Activated CD4-positive, alpha-beta memory T cell treated with anti-CD3 and anti-CD28 coated beads, Interleukin-2, amount 10 ng/mL, durations not matched to agents 7 days and 5 days (primary cell): ENCODE data around the gene UTP4. TPM values are rescaled to one million over a fixed set of nuclear protein-coding genes. Genes with fewer than 3 reads are reported as not detected.

Source experiments
- CTCF ChIA-PET: fragments of 350-600 bp; sonication (Branson Sonifier 250); formaldehyde crosslinking; loops from one replicate; lab custom pipeline; 2021; ENCODE audit warnings: antibody characterized with exemption, inconsistent platforms; lab: Charles Lee
- POLR2A ChIA-PET: fragments of 350-600 bp; sonication (Branson Sonifier 250); formaldehyde crosslinking; loops from one replicate; lab custom pipeline; 2021; ENCODE audit warnings: antibody characterized with exemption; lab: Charles Lee
- DNase-seq: peaks from one replicate; pipeline ENCODE4 v3.0.0-alpha.2; 2020
- H3K27ac Mint-ChIP-seq: one replicate; pipeline ENCODE4 v1.8.0; 2021; ENCODE audit warnings: mild to moderate bottlenecking, mixed read lengths
- H3K27me3 Mint-ChIP-seq: one replicate; pipeline ENCODE4 v1.8.0; 2021; ENCODE audit warnings: mixed read lengths
- H3K36me3 Mint-ChIP-seq: one replicate; pipeline ENCODE4 v1.8.0; 2021; ENCODE audit warnings: low read depth, mixed read lengths
- H3K4me1 Mint-ChIP-seq: one replicate; pipeline ENCODE4 v1.8.0; 2021; ENCODE audit warnings: mixed read lengths
- H3K4me3 Mint-ChIP-seq: one replicate; pipeline ENCODE4 v1.8.0; 2021; ENCODE audit warnings: mild to moderate bottlenecking, mixed read lengths
- H3K9me3 Mint-ChIP-seq: one replicate; pipeline ENCODE4 v1.8.0; 2021; ENCODE audit warnings: mixed read lengths
- total RNA-seq, 2 experiments: library from RNA; stranded (reverse); gene quantifications; one replicate each; pipeline ENCODE4 v1.2.3, GENCODE V29; 2021

The UTP4 gene
- total RNA-seq, 2 experiments from 2014 or later = 39.7 to 48.7 TPM

- Mint-ChIP-seq H3K27ac (peak overlapping the region; percentile 82), H3K9me3 (no peaks in the 10 kb centered on the region), H3K36me3 (peaks cover 16% of the 10 kb centered on the region), H3K27me3 (no peaks in the 10 kb centered on the region), H3K4me3 (peak overlapping the region; percentile 82), H3K4me1 (peaks cover 46% of the 10 kb centered on the region)
- ChIA-PET CTCF (interaction anchor here (0.8 to 2.8 kb wide), 7 partner anchors 8 to 924 kb away, joined by 3 to 10 read pairs (median 6); partner anchors contain the start of gene SLC7A6), POLR2A (interaction anchor here (0.6 to 3.8 kb wide), 7 partner anchors 9 to 146 kb away, joined by 3 to 33 read pairs (median 4); partner anchors contain the start of genes CHTF8, UTP4 and VPS4A)
- DNase-seq = no peak
Observed at GRCh38 chr16:69188716-69189115, 56.3 kb downstream of the UTP4 start.

DNA sequence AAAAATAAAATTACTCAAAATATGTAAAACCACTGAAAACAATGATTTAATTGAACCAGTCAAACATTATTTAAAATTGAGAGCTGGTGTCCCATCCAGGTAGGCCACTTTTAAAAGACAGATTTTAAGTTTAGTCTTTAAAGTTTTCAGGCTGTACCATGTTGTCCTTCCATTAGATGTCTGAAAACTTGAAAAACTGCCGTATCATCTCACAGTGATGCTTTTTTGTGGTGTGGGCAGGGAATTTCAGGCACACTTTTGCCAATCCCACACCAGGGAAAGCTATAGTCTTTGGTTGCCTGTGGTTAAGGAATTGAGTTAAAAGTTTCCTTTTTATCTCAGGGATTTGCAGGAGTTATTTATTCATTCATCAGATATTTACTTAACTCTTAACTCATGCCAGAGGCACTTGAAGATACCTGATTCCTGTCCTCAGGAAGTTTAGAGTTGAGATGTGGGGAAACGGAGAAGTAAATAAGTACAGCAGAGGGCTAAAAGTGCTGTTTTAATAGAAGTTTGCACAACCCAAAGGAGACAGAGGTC, 57.7 kb downstream of the UTP4 start:
- no peak for DNase-seq
- Mint-ChIP-seq H3K9me3 (no peaks in the 10 kb centered on the region), H3K4me1 (peaks cover 39% of the 10 kb centered on the region), H3K27ac (no peak overlapping the region), H3K4me3 (no peak overlapping the region), H3K27me3 (no peaks in the 10 kb centered on the region), H3K36me3 (peaks cover 16% of the 10 kb centered on the region)
- ChIA-PET POLR2A (no interaction called here), CTCF (interaction anchor here (0.6 to 2.8 kb wide), 2 partner anchors 40 to 69 kb away, joined by 3 to 8 read pairs; no protein-coding TSS in a partner anchor)

DNA sequence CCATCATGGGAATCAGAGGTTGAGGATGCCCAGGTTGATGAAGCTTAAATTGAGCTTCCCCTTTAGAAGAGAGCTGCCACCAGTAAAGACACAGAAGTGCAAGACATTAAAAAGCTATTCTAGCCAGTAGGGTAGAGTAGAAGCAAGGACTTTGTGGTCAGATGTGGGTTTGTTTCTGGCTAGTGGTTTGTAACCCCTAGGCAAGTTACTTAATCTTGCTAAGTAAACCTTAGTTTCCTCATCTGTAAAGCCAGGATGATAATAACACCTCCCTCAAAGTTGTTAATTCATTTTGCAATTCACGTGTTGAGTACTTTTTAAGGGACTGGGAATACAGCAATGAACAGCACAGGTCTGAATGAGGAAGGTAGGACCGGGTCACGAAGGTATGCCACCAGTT, 58.1 kb downstream of the UTP4 start:
- Mint-ChIP-seq H3K36me3 (peaks cover 16% of the 10 kb centered on the region), H3K27me3 (no peaks in the 10 kb centered on the region), H3K27ac (no peak overlapping the region), H3K9me3 (no peaks in the 10 kb centered on the region), H3K4me3 (no peak overlapping the region), H3K4me1 (peaks cover 39% of the 10 kb centered on the region)
- POLR2A ChIA-PET = no interaction called here
- CTCF ChIA-PET = interaction anchor here (2.8 kb wide), 1 partner anchor 41 kb away, joined by 8 read pairs; no protein-coding TSS in a partner anchor
- peak; percentile 23 for DNase-seq

DNA sequence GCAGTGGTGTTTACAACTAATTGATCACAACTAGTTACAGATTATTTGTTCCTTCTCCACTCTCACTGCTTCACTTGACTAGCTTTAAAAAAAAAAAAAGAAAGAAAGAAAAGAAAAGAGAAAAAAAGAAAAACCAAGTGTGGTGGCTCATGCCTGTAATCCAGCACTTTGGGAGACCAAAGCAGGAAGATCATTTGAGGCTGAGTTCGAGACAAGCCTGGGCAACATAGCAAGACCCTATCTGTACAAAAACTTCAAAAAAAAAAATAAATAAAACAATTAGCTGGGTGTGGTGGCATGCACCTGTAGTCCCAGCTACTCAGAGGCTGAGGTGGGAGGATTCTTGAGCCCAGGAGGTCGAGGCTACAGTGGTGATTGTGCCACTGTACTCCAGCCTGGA, 58.7 kb downstream of the UTP4 start:
- H3K4me3 Mint-ChIP-seq = no peak overlapping the region
- no peak overlapping the region for H3K27ac Mint-ChIP-seq
- peaks cover 36% of the 10 kb centered on the region for H3K4me1 Mint-ChIP-seq
- H3K9me3 Mint-ChIP-seq = no peaks in the 10 kb centered on the region
- peaks cover 16% of the 10 kb centered on the region for H3K36me3 Mint-ChIP-seq
- CTCF ChIA-PET = interaction anchor here (2.8 kb wide), 1 partner anchor 41 kb away, joined by 8 read pairs; no protein-coding TSS in a partner anchor
- POLR2A ChIA-PET = no interaction called here
- no peak for DNase-seq
- H3K27me3 Mint-ChIP-seq = no peaks in the 10 kb centered on the region

GRCh38 chr16:69193855-69194254, 61.4 kb downstream of the UTP4 start:
- no peaks in the 10 kb centered on the region for H3K9me3 Mint-ChIP-seq
- peaks cover 10% of the 10 kb centered on the region for H3K36me3 Mint-ChIP-seq
- no peak overlapping the region for H3K4me3 Mint-ChIP-seq
- H3K4me1 Mint-ChIP-seq = peaks cover 23% of the 10 kb centered on the region
- no peak overlapping the region for H3K27ac Mint-ChIP-seq
- H3K27me3 Mint-ChIP-seq = no peaks in the 10 kb centered on the region
- CTCF ChIA-PET = no interaction called here
- POLR2A ChIA-PET = no interaction called here
- no peak for DNase-seq

DNA sequence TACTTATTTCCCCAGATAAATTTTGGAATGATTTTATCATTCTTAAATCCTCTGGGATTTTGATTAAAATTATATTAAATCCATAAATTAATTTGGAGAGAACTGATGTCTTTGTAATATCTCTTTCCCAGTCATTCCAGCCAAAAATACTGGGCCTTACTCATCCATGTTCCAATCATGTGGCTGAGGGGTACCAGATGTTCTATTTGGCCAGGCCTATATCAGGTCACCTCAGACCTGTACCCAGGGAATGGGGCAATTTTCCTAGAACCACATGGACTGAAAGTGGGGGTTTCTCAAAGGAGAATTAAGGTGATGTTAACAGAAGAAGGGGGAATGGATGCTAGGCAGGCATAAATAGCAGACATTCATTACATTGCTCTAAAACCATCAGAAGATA, 62.0 kb downstream of the UTP4 start:
- H3K27ac Mint-ChIP-seq = no peak overlapping the region
- no peak for DNase-seq
- POLR2A ChIA-PET = no interaction called here
- H3K27me3 Mint-ChIP-seq = no peaks in the 10 kb centered on the region
- H3K9me3 Mint-ChIP-seq = no peaks in the 10 kb centered on the region
- CTCF ChIA-PET = no interaction called here
- peaks cover 19% of the 10 kb centered on the region for H3K4me1 Mint-ChIP-seq
- H3K36me3 Mint-ChIP-seq = peaks cover 10% of the 10 kb centered on the region
- no peak overlapping the region for H3K4me3 Mint-ChIP-seq

DNA sequence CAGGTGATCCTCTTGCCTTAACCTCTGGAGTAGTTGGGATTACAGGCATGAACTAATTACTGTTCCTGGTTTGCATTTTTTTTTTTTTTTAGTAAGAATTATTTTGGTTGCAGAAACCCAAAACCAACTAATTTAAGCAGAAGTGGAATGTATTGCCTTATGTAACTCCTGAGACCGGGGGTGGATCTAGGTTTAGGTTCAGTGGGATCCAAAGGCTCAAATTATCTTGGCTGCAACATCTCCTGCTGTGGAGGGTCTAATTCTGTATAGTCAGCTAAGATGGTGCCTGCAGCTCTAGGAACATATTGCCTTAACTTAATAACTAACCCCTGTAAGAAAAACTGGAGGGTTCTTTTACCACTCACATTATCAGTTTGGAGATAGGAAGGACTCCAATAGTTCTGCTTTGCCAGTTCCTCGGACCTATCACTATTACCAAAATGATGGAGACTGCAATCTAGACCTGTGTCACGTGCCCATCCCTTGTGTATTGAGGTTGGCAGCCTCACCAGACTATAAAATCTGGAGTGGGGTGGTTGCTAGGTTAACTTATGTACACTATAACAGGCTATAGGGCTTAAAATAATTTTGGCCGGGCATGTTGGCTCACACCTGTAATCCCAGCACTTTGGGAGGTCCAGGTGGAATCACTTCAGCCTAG, 63.0 kb downstream of the UTP4 start:
- ChIA-PET CTCF (no interaction called here), POLR2A (interaction anchor here (0.5 kb wide), 1 partner anchor 162 kb away, joined by 3 read pairs; no protein-coding TSS in a partner anchor)
- Mint-ChIP-seq H3K9me3 (no peaks in the 10 kb centered on the region), H3K4me3 (no peak overlapping the region), H3K36me3 (peaks cover 6% of the 10 kb centered on the region), H3K27ac (no peak overlapping the region), H3K27me3 (no peaks in the 10 kb centered on the region), H3K4me1 (peaks cover 9% of the 10 kb centered on the region)
- no peak for DNase-seq

GRCh38 chr16:69197573-69197972, 65.1 kb downstream of the UTP4 start:
- Mint-ChIP-seq H3K4me3 (no peak overlapping the region), H3K4me1 (peaks cover 3% of the 10 kb centered on the region), H3K36me3 (no peaks in the 10 kb centered on the region), H3K27me3 (no peaks in the 10 kb centered on the region), H3K27ac (no peak overlapping the region), H3K9me3 (no peaks in the 10 kb centered on the region)
- ChIA-PET CTCF (no interaction called here), POLR2A (interaction anchor here (1.5 kb wide), 1 partner anchor 14 kb away, joined by 3 read pairs; no protein-coding TSS in a partner anchor)
- no peak for DNase-seq

DNA sequence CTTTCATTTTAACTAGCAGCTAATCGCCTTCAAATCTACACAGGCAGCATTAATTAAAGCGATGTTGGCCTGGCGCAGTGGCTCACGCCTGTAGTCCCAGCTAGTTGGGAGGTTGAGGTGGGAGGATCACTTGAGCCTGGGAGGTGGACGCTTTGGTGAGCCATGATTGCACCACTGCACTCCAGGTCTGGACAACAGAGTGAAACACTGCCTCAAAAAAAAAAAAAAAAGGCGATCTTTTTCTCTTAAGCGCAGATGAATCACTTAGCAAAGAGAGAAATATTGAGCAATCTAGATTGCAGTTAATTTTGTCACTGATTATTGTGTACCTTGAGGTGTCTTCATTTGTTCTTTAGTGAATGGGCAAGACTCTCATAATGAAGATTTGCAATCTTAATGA, 66.9 kb downstream of the UTP4 start:
- peaks cover 6% of the 10 kb centered on the region for H3K4me1 Mint-ChIP-seq
- no peaks in the 10 kb centered on the region for H3K9me3 Mint-ChIP-seq
- ChIA-PET POLR2A (no interaction called here), CTCF (no interaction called here)
- no peak overlapping the region for H3K4me3 Mint-ChIP-seq
- H3K27ac Mint-ChIP-seq = no peak overlapping the region
- no peaks in the 10 kb centered on the region for H3K27me3 Mint-ChIP-seq
- no peak for DNase-seq
- H3K36me3 Mint-ChIP-seq = no peaks in the 10 kb centered on the region

DNA sequence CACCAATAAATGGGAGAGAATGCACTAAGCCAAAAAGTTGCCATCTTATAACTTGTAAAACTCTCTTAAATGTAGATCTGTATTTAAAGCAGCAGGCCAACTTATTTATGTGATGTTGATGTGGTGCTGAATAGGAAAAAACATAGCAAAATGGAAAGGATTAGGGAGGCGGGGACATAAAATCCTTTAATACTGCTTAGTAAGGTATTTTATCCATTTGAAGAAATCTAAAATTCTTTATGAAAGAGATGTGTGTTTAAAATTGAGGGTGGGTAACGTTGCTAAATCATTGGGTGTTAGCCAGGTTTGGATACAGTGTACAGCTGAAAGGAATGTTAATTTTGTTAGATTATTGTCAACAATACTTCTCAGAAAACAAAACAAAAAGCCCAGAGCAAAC, 68.8 kb downstream of the UTP4 start:
- Mint-ChIP-seq H3K27me3 (no peaks in the 10 kb centered on the region), H3K36me3 (no peaks in the 10 kb centered on the region), H3K4me1 (peaks cover 18% of the 10 kb centered on the region), H3K4me3 (no peak overlapping the region), H3K9me3 (no peaks in the 10 kb centered on the region), H3K27ac (no peak overlapping the region)
- CTCF ChIA-PET = no interaction called here
- DNase-seq = no peak
- POLR2A ChIA-PET = no interaction called here

- Mint-ChIP-seq H3K27ac (no peak overlapping the region), H3K27me3 (no peaks in the 10 kb centered on the region), H3K4me1 (peaks cover 18% of the 10 kb centered on the region), H3K36me3 (no peaks in the 10 kb centered on the region), H3K9me3 (no peaks in the 10 kb centered on the region), H3K4me3 (no peak overlapping the region)
- CTCF ChIA-PET = no interaction called here
- DNase-seq = no peak
- POLR2A ChIA-PET = no interaction called here
Observed at GRCh38 chr16:69201787-69202186, 69.3 kb downstream of the UTP4 start.

DNA sequence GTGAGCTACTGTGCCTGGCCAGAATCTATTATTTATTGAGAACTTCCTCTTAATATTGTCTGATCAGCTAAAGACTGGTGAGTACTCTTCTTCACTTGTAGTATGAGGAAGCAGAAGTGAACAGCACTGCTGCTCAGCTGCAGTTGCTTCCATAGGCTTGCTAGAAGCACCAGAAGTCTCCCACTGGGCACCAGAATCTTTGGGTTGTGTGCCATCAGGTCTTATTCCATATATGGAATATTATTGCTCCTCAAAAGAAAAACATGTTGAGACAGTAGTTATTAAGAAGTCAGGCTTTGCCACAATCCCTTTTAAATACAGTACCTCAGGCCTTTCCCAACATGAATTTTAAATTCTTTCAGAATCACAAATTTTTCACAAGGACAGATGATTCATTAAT, 71.7 kb downstream of the UTP4 start:
- Mint-ChIP-seq H3K4me3 (no peak overlapping the region), H3K9me3 (no peaks in the 10 kb centered on the region), H3K27ac (no peak overlapping the region), H3K36me3 (no peaks in the 10 kb centered on the region), H3K27me3 (no peaks in the 10 kb centered on the region), H3K4me1 (peaks cover 16% of the 10 kb centered on the region)
- CTCF ChIA-PET = no interaction called here
- POLR2A ChIA-PET = no interaction called here
- no peak for DNase-seq

GRCh38 chr16:69209735-69210134, 77.3 kb downstream of the UTP4 start:
- Mint-ChIP-seq H3K9me3 (no peaks in the 10 kb centered on the region), H3K27ac (no peak overlapping the region), H3K27me3 (no peaks in the 10 kb centered on the region), H3K4me3 (no peak overlapping the region), H3K4me1 (peaks cover 9% of the 10 kb centered on the region), H3K36me3 (no peaks in the 10 kb centered on the region)
- DNase-seq = no peak
- ChIA-PET CTCF (no interaction called here), POLR2A (no interaction called here)
